Esophagus squamous epithelium (tissue), 5 donors: Measurements from ENCODE around the gene CFAP92. TPM values are rescaled to one million over a fixed set of nuclear protein-coding genes. Genes with fewer than 3 reads are reported as not detected.

Experiments used
- DNase-seq: peaks from one replicate; lab custom pipeline; 2025; lab: John Stamatoyannopoulos, UW
- H3K27ac ChIP-seq, 4 donors: fragments of 200-600 bp; sonication (generic); one replicate each; pipeline ENCODE4 v1.5.1; 2016 to 2019; ENCODE audit warnings: mild to moderate bottlenecking in 1 of 4
- H3K27me3 ChIP-seq, 4 donors: fragments of 200-600 bp; sonication (generic); 1 replicate in 3 of 4; 2 replicates in 1 of 4; pipeline versions ENCODE4 v1.5.1 to v1.6.0; 2017 to 2021; ENCODE audit warnings: antibody characterized with exemption in 1 of 4
- H3K36me3 ChIP-seq, 3 donors: fragments of 200-600 bp; sonication (generic); one replicate each; pipeline ENCODE4 v1.5.1; 2016 to 2019
- H3K4me1 ChIP-seq, 3 donors: fragments of 200-600 bp; sonication (generic); one replicate each; pipeline ENCODE4 v1.5.1; 2017 to 2019
- H3K4me3 ChIP-seq, 4 donors: fragments of 200-600 bp; sonication (generic); 1 replicate in 3 of 4; 2 replicates in 1 of 4; pipeline ENCODE4 v1.5.1; 2016 to 2019; ENCODE audit warnings: mild to moderate bottlenecking in 2 of 4, moderate library complexity in 1 of 4
- H3K9me3 ChIP-seq, 3 donors: fragments of 200-600 bp; sonication (generic); one replicate each; pipeline ENCODE4 v1.5.1; 2016 to 2019
- CTCF ChIP-seq, 6 experiments: fragments of 450-650 bp in 4 of 6; fragments of 200-600 bp in 2 of 6; sonication (generic) in 2 of 6; IDR thresholded peaks; one replicate each; pipeline ENCODE4 v1.5.1; 2016 to 2019; ENCODE audit warnings: antibody characterized with exemption in 6 of 6, mild to moderate bottlenecking in 4 of 6, moderate library complexity in 4 of 6
- POLR2A ChIP-seq, 4 donors: fragments of 450-650 bp; IDR thresholded peaks; one replicate each; pipeline ENCODE4 v1.6.1; 2017; ENCODE audit warnings: antibody characterized with exemption in 4 of 4, mild to moderate bottlenecking in 4 of 4, moderate library complexity in 3 of 4
- WGBS, 2 donors: methylation state at CpG; one replicate each; pipeline ENCODE4 v1.1.5; 2018; 5-methylcytosine and 5-hydroxymethylcytosine counted together
- intact Hi-C: fragments of 100-400 bp; cut with DNase I; formaldehyde crosslinking; loops from one replicate; pipeline ENCODE4 v1.15.0; 2022
- total RNA-seq, 4 donors: library from RNA; depleted of rRNA; stranded (reverse); fragments of >200 nt; gene quantifications; one replicate each; pipeline ENCODE4 v1.1.0, GENCODE V29; 2016
- donor health status: DM: yes; HTN: yes; CAD: no.

CFAP92 gene
- total RNA-seq, 4 donors from 2014 or later = 0.40 to 1.4 (median 0.98) TPM

- peaks cover 8 to 70% (median 32%) of the 10 kb centered on the region in 3 donors for H3K4me1 ChIP-seq
- 57 to 63% methylated on average over 3 to 8 of the region's 15 CpGs for WGBS, 2 donors
These were observed 28.5 kb upstream of the CFAP92 start for GRCh38 chr3:129022114-129023007.

GRCh38 chr3:129021140-129021551 lies 27.3 kb upstream of the CFAP92 start:
- 64 to 78% methylated on average over 5 to 6 of the region's 6 CpGs for WGBS, 2 donors
- H3K4me3 ChIP-seq = no peak overlapping the region
- no peaks in the 10 kb centered on the region for H3K9me3 ChIP-seq
- H3K27me3 ChIP-seq = no peaks in the 10 kb centered on the region
- H3K4me1 ChIP-seq = peaks cover 8 to 70% (median 33%) of the 10 kb centered on the region in 3 donors
- H3K36me3 ChIP-seq = no peaks in the 10 kb centered on the region
- DNase-seq = no peak
- intact Hi-C loops = no loop called here
- peak overlapping the region in 2 of 4 donors; percentile 61 to 67 for H3K27ac ChIP-seq
- no peak for TF ChIP-seq POLR2A (IDR thresholded peaks at IDR 0.05)

More at GRCh38 chr3:129022114-129023007, 28.5 kb upstream of the CFAP92 start:
- intact Hi-C loops = no loop called here
- Histone ChIP-seq H3K9me3 (no peaks in the 10 kb centered on the region), H3K4me3 (no peak overlapping the region), H3K27me3 (no peaks in the 10 kb centered on the region), H3K36me3 (no peaks in the 10 kb centered on the region), H3K27ac (peak overlapping the region in 3 of 4 donors; percentile 43 to 78 (median 65))
- no peak for DNase-seq
- no peak for TF ChIP-seq POLR2A (IDR thresholded peaks at IDR 0.05)
- no peak for TF ChIP-seq CTCF (IDR thresholded peaks at IDR 0.05)

GRCh38 chr3:129020691-129021090 lies 26.8 kb upstream of the CFAP92 start:
- WGBS, 2 donors = 48 to 86% methylated on average over 2 to 4 of the region's 5 CpGs

GRCh38 chr3:129019266-129019665 lies 25.4 kb upstream of the CFAP92 start:
- no peak for TF ChIP-seq CTCF (IDR thresholded peaks at IDR 0.05)
- TF ChIP-seq POLR2A (IDR thresholded peaks at IDR 0.05) = no peak
- WGBS, 2 donors = 69 to 90% methylated on average over 3 of the region's 3 CpGs
- no peak for DNase-seq
- Histone ChIP-seq H3K4me3 (no peak overlapping the region), H3K27me3 (no peaks in the 10 kb centered on the region), H3K27ac (no peak overlapping the region), H3K36me3 (no peaks in the 10 kb centered on the region), H3K4me1 (peaks cover 15 to 73% (median 30%) of the 10 kb centered on the region in 3 donors), H3K9me3 (no peaks in the 10 kb centered on the region)
- intact Hi-C loops = no loop called here

More at GRCh38 chr3:129020691-129021090, 26.8 kb upstream of the CFAP92 start:
- Histone ChIP-seq H3K9me3 (no peaks in the 10 kb centered on the region), H3K4me3 (no peak overlapping the region), H3K27ac (peak overlapping the region in 3 of 4 donors; percentile 25 to 67 (median 61)), H3K36me3 (no peaks in the 10 kb centered on the region), H3K4me1 (peaks cover 12 to 70% (median 34%) of the 10 kb centered on the region in 3 donors), H3K27me3 (no peaks in the 10 kb centered on the region)
- TF ChIP-seq CTCF (IDR thresholded peaks at IDR 0.05) (no peak), POLR2A (IDR thresholded peaks at IDR 0.05) (no peak)
- DNase-seq = no peak
- intact Hi-C loops = no loop called here

GRCh38 chr3:129018751-129019150 lies 24.9 kb upstream of the CFAP92 start:
- peak overlapping the region in 2 of 4 donors; percentile 19 to 28 for H3K27ac ChIP-seq
- H3K27me3 ChIP-seq = no peaks in the 10 kb centered on the region
- intact Hi-C loops = no loop called here
- no peaks in the 10 kb centered on the region for H3K9me3 ChIP-seq
- no peak for DNase-seq
- 56 to 94% methylated on average over 5 to 9 of the region's 9 CpGs for WGBS, 2 donors
- H3K4me1 ChIP-seq = peaks cover 15 to 75% (median 30%) of the 10 kb centered on the region in 3 donors
- no peaks in the 10 kb centered on the region for H3K36me3 ChIP-seq
- H3K4me3 ChIP-seq = no peak overlapping the region
- no peak for TF ChIP-seq POLR2A (IDR thresholded peaks at IDR 0.05)
- TF ChIP-seq CTCF (IDR thresholded peaks at IDR 0.05) = no peak
